Karpas-422 (cell line): ENCODE data around the gene CARS1. TPM values are rescaled to one million over a fixed set of nuclear protein-coding genes. Genes with fewer than 3 reads are reported as not detected.

Experiments used
- DNase-seq: peaks from one replicate; pipeline ENCODE4 v3.0.0-alpha.2; 2015
- H2AFZ ChIP-seq: fragments of 200-600 bp; sonication (generic); 2 replicates; pipeline ENCODE4 v1.6.1; 2014; ENCODE audit warnings: antibody characterized with exemption, low read length, mixed read lengths
- H3K27ac ChIP-seq: fragments of 200-600 bp; sonication (generic); 2 replicates; pipeline ENCODE4 v1.5.1; 2014; ENCODE audit warnings: mild to moderate bottlenecking, low read length, moderate library complexity
- H3K27me3 ChIP-seq: fragments of 200-600 bp; sonication (generic); 2 replicates; pipeline ENCODE4 v1.6.1; 2014; ENCODE audit warnings: low read length, mixed read lengths
- H3K36me3 ChIP-seq: fragments of 200-600 bp; sonication (generic); 2 replicates; pipeline ENCODE4 v1.6.1; 2014; ENCODE audit warnings: low read length, mixed read lengths; ENCODE audit not compliant: insufficient read depth
- H3K4me1 ChIP-seq: fragments of 200-600 bp; sonication (generic); 2 replicates; pipeline ENCODE4 v1.6.1; 2014; ENCODE audit warnings: mild to moderate bottlenecking, low read length, mixed read lengths
- H3K4me2 ChIP-seq: fragments of 200-600 bp; sonication (generic); 2 replicates; pipeline ENCODE4 v1.6.1; 2014; ENCODE audit warnings: low read length, low read depth, mild to moderate bottlenecking; ENCODE audit not compliant: poor library complexity, severe bottlenecking
- H3K4me3 ChIP-seq: fragments of 200-600 bp; sonication (generic); 2 replicates; pipeline ENCODE4 v1.5.1; 2014; ENCODE audit warnings: mild to moderate bottlenecking, antibody characterized with exemption, low read length, mixed read lengths
- H3K79me2 ChIP-seq: fragments of 200-600 bp; sonication (generic); 2 replicates; pipeline ENCODE4 v1.6.1; 2014; ENCODE audit warnings: mild to moderate bottlenecking, low read length, mixed read lengths
- H3K9ac ChIP-seq: fragments of 200-600 bp; sonication (generic); 2 replicates; pipeline ENCODE4 v1.6.0; 2014; ENCODE audit warnings: low read length
- H3K9me2 ChIP-seq: fragments of 200-600 bp; sonication (generic), shearing (Covaris generic); replicated peaks from 2 replicates; pipeline ENCODE4 v1.6.0; 2014; ENCODE audit warnings: mild to moderate bottlenecking, low read length, moderate library complexity; ENCODE audit not compliant: insufficient read depth
- H3K9me3 ChIP-seq: fragments of 300-700, 200-600 bp; sonication (generic); 2 replicates; pipeline ENCODE4 v1.6.1; 2014; ENCODE audit warnings: low read length, mixed read lengths
- H4K20me1 ChIP-seq: fragments of 200-600 bp; sonication (generic); 2 replicates; pipeline ENCODE4 v1.6.1; 2014; ENCODE audit warnings: mild to moderate bottlenecking, antibody characterized with exemption, low read length, low read depth; ENCODE audit not compliant: insufficient read depth
- total RNA-seq: library from RNA; depleted of rRNA; stranded (reverse); fragments of >200 nt; shearing (Covaris generic); gene quantifications from 2 replicates; pipeline ENCODE4 v1.2.3, GENCODE V29; 2014; ENCODE audit warnings: low replicate concordance

CARS1 gene
- total RNA-seq, 1 experiment from 2014 or later, result 55.8 TPM

GRCh38 chr11:3030289-3031070 is 26.7 kb downstream of the CARS1 start:
- Histone ChIP-seq H3K79me2 (peaks cover 11% of the 10 kb centered on the region), H3K4me3 (0 out of 2 replicates have a peak overlapping the region, but pooled peaks have one; percentile 9), H3K36me3 (peaks cover 28% of the 10 kb centered on the region), H3K9me3 (no peaks in the 10 kb centered on the region), H3K9me2 (no peaks in the 10 kb centered on the region), H3K27ac (peak overlapping the region; percentile 49), H4K20me1 (no peaks in the 10 kb centered on the region), H3K4me1 (peaks cover 25% of the 10 kb centered on the region), H3K4me2 (peak overlapping the region; percentile 48), H3K9ac (no peak overlapping the region), H2AFZ (no peak overlapping the region), H3K27me3 (no peaks in the 10 kb centered on the region)
- DNase-seq, result peak; percentile 55

DNA sequence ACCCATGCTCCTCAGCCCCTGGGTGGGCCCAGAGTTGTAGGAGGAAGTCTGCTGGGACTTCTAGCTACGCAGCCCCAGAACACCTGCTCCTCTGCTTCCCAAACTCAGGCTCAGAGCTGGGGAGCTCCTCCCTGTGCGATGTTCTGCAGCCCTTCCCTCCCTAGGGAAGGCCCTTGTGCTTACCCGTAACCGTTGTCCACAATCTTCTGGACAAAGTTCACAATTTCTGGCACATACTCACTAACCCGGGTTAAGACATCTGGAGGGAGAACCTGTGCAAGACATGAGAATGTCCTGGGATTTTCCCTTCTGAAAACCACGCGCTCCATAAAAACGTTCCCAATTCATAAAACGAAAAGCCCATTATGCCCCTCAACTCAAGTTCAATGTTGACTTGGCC is 28.4 kb downstream of the CARS1 start:
- Histone ChIP-seq H3K4me3 (no peak overlapping the region), H3K79me2 (peaks cover 11% of the 10 kb centered on the region), H3K36me3 (peaks cover 24% of the 10 kb centered on the region; the same call in 1 of the 2 replicates), H3K27ac (no peak overlapping the region), H3K9ac (no peak overlapping the region), H3K9me2 (no peaks in the 10 kb centered on the region), H3K9me3 (no peaks in the 10 kb centered on the region), H4K20me1 (no peaks in the 10 kb centered on the region), H2AFZ (no peak overlapping the region), H3K4me2 (no peak overlapping the region), H3K4me1 (peaks cover 16% of the 10 kb centered on the region), H3K27me3 (no peaks in the 10 kb centered on the region)
- no peak for DNase-seq

DNA sequence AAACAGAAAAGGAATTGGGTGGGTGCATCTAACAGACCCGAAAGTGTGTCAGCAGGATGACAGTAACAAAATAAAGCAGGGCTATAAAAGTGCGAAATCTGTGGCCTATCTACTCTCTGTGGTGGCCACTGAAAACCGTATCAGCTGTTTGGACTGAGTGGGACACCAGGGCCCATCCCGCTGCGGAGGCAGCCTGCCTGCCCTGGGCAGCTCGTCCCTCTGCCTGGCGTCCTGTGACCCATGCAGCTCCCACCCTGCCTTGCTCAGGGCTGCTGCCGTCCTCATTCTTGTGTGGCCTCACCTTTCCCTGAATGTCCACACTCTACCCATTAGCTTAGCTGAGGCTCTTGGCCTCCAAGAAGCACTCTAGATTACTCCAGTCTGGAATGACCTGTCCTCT is 30.4 kb downstream of the CARS1 start:
- Histone ChIP-seq H3K9ac (no peak overlapping the region), H4K20me1 (no peaks in the 10 kb centered on the region), H3K4me1 (peaks cover 31% of the 10 kb centered on the region), H3K27ac (no peak overlapping the region), H3K79me2 (peaks cover 15% of the 10 kb centered on the region), H3K27me3 (no peaks in the 10 kb centered on the region), H3K36me3 (peaks cover 21% of the 10 kb centered on the region; the same call in 1 of the 2 replicates), H3K9me2 (no peaks in the 10 kb centered on the region), H3K4me3 (no peak overlapping the region), H3K9me3 (no peaks in the 10 kb centered on the region), H2AFZ (no peak overlapping the region), H3K4me2 (no peak overlapping the region)
- DNase-seq, result no peak

GRCh38 chr11:3022982-3023381 is 34.2 kb downstream of the CARS1 start:
- Histone ChIP-seq H3K9me2 (no peaks in the 10 kb centered on the region), H3K4me2 (no peak overlapping the region), H3K79me2 (0 out of 2 replicates have a peak, but pooled peaks cover 5% of the 10 kb centered on the region), H3K4me1 (peaks cover 14% of the 10 kb centered on the region), H3K27me3 (no peaks in the 10 kb centered on the region), H3K36me3 (0 out of 2 replicates have a peak, but pooled peaks cover 7% of the 10 kb centered on the region), H3K27ac (peak overlapping the region; percentile 25), H4K20me1 (no peaks in the 10 kb centered on the region), H3K9ac (no peak overlapping the region), H3K9me3 (no peaks in the 10 kb centered on the region), H3K4me3 (no peak overlapping the region), H2AFZ (no peak overlapping the region)
- DNase-seq, result no peak

DNA sequence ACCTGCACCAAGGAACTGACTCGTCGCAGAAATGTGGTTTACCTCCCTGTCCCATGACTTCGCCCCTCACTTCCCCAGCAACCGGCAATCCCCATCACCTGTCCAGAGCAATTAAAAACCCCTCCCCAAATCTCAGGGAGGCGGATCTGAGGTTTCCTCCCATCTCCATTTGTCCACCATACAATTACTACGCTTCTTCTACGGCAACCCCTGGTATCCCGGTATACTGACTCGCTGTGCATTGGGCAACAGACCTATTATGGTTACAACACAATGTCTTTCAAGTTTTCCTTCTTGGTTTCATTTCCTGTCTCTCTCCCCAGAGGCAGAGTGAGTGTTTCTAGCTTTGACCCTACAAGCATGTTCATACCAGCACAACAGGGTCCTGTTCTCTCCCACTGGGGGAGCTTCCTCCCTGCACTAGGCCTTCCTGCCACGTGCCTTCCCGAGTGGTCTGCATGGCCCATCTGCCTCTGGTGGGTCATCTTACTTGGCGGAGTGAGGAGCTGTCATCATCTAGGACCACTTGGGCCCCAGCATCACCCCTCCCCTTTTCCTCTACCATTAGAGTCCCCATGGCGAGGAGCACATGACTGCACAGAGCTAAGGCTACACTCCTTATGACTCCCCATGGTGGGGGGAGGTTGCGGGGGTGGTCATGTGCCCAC is 34.8 kb downstream of the CARS1 start:
- H3K9me2 ChIP-seq, result no peaks in the 10 kb centered on the region
- 0 out of 2 replicates have a peak, but pooled peaks cover 5% of the 10 kb centered on the region for H3K79me2 ChIP-seq
- H3K27ac ChIP-seq, result peak overlapping the region; percentile 25
- no peak overlapping the region for H2AFZ ChIP-seq
- peak; percentile 62 for DNase-seq
- H4K20me1 ChIP-seq, result no peaks in the 10 kb centered on the region
- no peaks in the 10 kb centered on the region for H3K9me3 ChIP-seq
- 0 out of 2 replicates have a peak, but pooled peaks cover 7% of the 10 kb centered on the region for H3K36me3 ChIP-seq
- no peak overlapping the region for H3K4me2 ChIP-seq
- no peaks in the 10 kb centered on the region for H3K27me3 ChIP-seq
- no peak overlapping the region for H3K4me3 ChIP-seq
- H3K4me1 ChIP-seq, result peaks cover 14% of the 10 kb centered on the region
- no peak overlapping the region for H3K9ac ChIP-seq

GRCh38 chr11:3021125-3021524 is 36.1 kb downstream of the CARS1 start:
- no peaks in the 10 kb centered on the region for H3K27me3 ChIP-seq
- no peak overlapping the region for H2AFZ ChIP-seq
- H3K79me2 ChIP-seq, result 0 out of 2 replicates have a peak, but pooled peaks cover 5% of the 10 kb centered on the region
- no peaks in the 10 kb centered on the region for H3K9me2 ChIP-seq
- no peak overlapping the region for H3K4me2 ChIP-seq
- no peaks in the 10 kb centered on the region for H3K9me3 ChIP-seq
- peak; percentile 80 for DNase-seq
- H3K36me3 ChIP-seq, result 0 out of 2 replicates have a peak, but pooled peaks cover 3% of the 10 kb centered on the region
- no peak overlapping the region for H3K9ac ChIP-seq
- no peak overlapping the region for H3K27ac ChIP-seq
- H3K4me1 ChIP-seq, result peaks cover 14% of the 10 kb centered on the region
- no peak overlapping the region for H3K4me3 ChIP-seq
- H4K20me1 ChIP-seq, result no peaks in the 10 kb centered on the region

GRCh38 chr11:3020011-3020410 is 37.2 kb downstream of the CARS1 start:
- peaks cover 14% of the 10 kb centered on the region for H3K4me1 ChIP-seq

GRCh38 chr11:3018596-3018995 is 38.6 kb downstream of the CARS1 start:
- Histone ChIP-seq H3K9me3 (no peaks in the 10 kb centered on the region), H3K9me2 (no peaks in the 10 kb centered on the region), H3K27ac (no peak overlapping the region), H2AFZ (no peak overlapping the region), H3K4me3 (no peak overlapping the region), H3K4me2 (no peak overlapping the region), H4K20me1 (no peaks in the 10 kb centered on the region), H3K79me2 (0 out of 2 replicates have a peak, but pooled peaks cover 5% of the 10 kb centered on the region), H3K4me1 (peaks cover 14% of the 10 kb centered on the region), H3K9ac (no peak overlapping the region), H3K27me3 (no peaks in the 10 kb centered on the region), H3K36me3 (peaks cover 2% of the 10 kb centered on the region; the same call in 1 of the 2 replicates)
- DNase-seq, result no peak

More at GRCh38 chr11:3020011-3020410, 37.2 kb downstream of the CARS1 start:
- no peaks in the 10 kb centered on the region for H3K27me3 ChIP-seq
- H3K9ac ChIP-seq, result no peak overlapping the region
- no peak overlapping the region for H3K27ac ChIP-seq
- H3K79me2 ChIP-seq, result 0 out of 2 replicates have a peak, but pooled peaks cover 5% of the 10 kb centered on the region
- 0 out of 2 replicates have a peak, but pooled peaks cover 2% of the 10 kb centered on the region for H3K36me3 ChIP-seq
- no peak overlapping the region for H3K4me2 ChIP-seq
- no peaks in the 10 kb centered on the region for H3K9me3 ChIP-seq
- no peak overlapping the region for H2AFZ ChIP-seq
- DNase-seq, result no peak
- H3K9me2 ChIP-seq, result no peaks in the 10 kb centered on the region
- H3K4me3 ChIP-seq, result no peak overlapping the region
- no peaks in the 10 kb centered on the region for H4K20me1 ChIP-seq
